Right lobe of liver (tissue), 6 donors: Measurements from ENCODE around the gene SLC15A4. TPM values are rescaled to one million over a fixed set of nuclear protein-coding genes. Genes with fewer than 3 reads are reported as not detected.
A peak's percentile ranks its signal among the peaks of the same experiment; 100 is the strongest.
"Not testable (repeated sequence)": the region's sequence is repeated elsewhere in the genome, so short reads cannot be mapped to it uniquely, and the experiment has no call there.

Source experiments
- ATAC-seq, 4 donors: fragments of 200-7000 bp; cut with Tn5 transposase; one replicate each; pipeline ENCODE4 v1.9.1; 2020; ENCODE audit warnings: mild to moderate bottlenecking in 4 of 4, moderate library complexity in 4 of 4
- DNase-seq, 3 donors: peaks; one replicate each; pipeline ENCODE4 v3.0.0-alpha.2; 2020
- H3K27ac ChIP-seq, 3 donors: fragments of 200-600 bp; one replicate each; pipeline ENCODE4 v1.8.0; 2022
- H3K27me3 ChIP-seq, 2 donors: fragments of 200-600 bp; one replicate each; pipeline ENCODE4 v1.8.0; 2022
- H3K36me3 ChIP-seq, 4 donors: fragments of 200-600 bp; sonication (generic) in 1 of 4; one replicate each; pipeline versions ENCODE4 v1.5.1 to v1.8.0; 2017 to 2022; ENCODE audit warnings: control low read depth in 1 of 4
- H3K4me1 ChIP-seq, 4 donors: fragments of 200-600 bp; sonication (generic) in 1 of 4; one replicate each; pipeline versions ENCODE4 v1.5.1 to v1.8.0; 2017 to 2022; ENCODE audit warnings: control low read depth in 1 of 4
- H3K4me3 ChIP-seq, 3 donors: fragments of 200-600 bp; one replicate each; pipeline ENCODE4 v1.8.0; 2022
- H3K9me3 ChIP-seq, 4 donors: fragments of 200-600 bp; sonication (generic) in 1 of 4; one replicate each; pipeline versions ENCODE4 v1.5.1 to v1.8.0; 2017 to 2022; ENCODE audit warnings: control low read depth in 1 of 4
- CTCF ChIP-seq, 4 donors: fragments of 200-600 bp in 3 of 4; fragments of 450-650 bp in 1 of 4; IDR thresholded peaks; one replicate each; pipeline versions ENCODE4 v1.5.1 to v1.8.0; 2016 to 2022; ENCODE audit warnings: antibody characterized with exemption in 4 of 4, mild to moderate bottlenecking in 2 of 4
- POLR2A ChIP-seq: fragments of 450-650 bp; IDR thresholded peaks from one replicate; pipeline ENCODE4 v1.6.1; 2017; ENCODE audit warnings: antibody characterized with exemption, mild to moderate bottlenecking
- WGBS: methylation state at CpG from one replicate; pipeline ENCODE4 v1.1.6; 2018; ENCODE audit warnings: low coverage, low lambda C conversion rate; ENCODE audit not compliant: insufficient coverage; ENCODE audit errors: missing lambda C conversion rate; 5-methylcytosine and 5-hydroxymethylcytosine counted together
- intact Hi-C, 2 donors: fragments of 100-400 bp; cut with DNase I; formaldehyde crosslinking; loops; one replicate each; pipeline versions ENCODE4 v1.11.2 to v1.14.1; 2022
- total RNA-seq, 6 experiments: library from RNA; depleted of rRNA in 2 of 6; stranded (reverse); fragments of >200 nt in 2 of 6; fragmentation: NEBNext Ultra II Directional in 3 of 6; extraction: Animal tissue kit (Norgen Biotek cat#: 25700) in 3 of 6; gene quantifications; one replicate each; pipeline versions ENCODE4 v1.1.0 to v1.2.4, GENCODE V29; 2016 to 2023
- donor health status: DM: no; HTN: yes; CAD: no.
- donor health status: DM: no; HTN: no; CAD: no.
- donor health status: DM: no; HTN: no; CAD: no.
- donor health status: DM: no; HTN: yes; CAD: no.
- donor health status: DM: no; HTN: yes; CAD: no.

SLC15A4 gene
- total RNA-seq, 6 experiments from 2014 or later, result 10.7 to 49.2 (median 25.5) TPM

GRCh38 chr12:128840862-128841468 lies 17.2 kb upstream of the SLC15A4 start:
- H3K36me3 ChIP-seq, result no peaks in the 10 kb centered on the region
- 52% methylated on average over 8 of the region's 8 CpGs for whole genome bisulfite sequencing
- DNase-seq, result no peak
- H3K9me3 ChIP-seq, result no peaks in the 10 kb centered on the region
- H3K27ac ChIP-seq, result no peak overlapping the region
- H3K27me3 ChIP-seq, result no peaks in the 10 kb centered on the region
- no peaks in the 10 kb centered on the region for H3K4me1 ChIP-seq
- intact Hi-C loops, result no loop called here
- ATAC-seq, result peak; percentile 25 to 63 (median 38)
- no peak for TF ChIP-seq CTCF (IDR thresholded peaks at IDR 0.05)
- TF ChIP-seq POLR2A, result no peak
- H3K4me3 ChIP-seq, result no peak overlapping the region

- H3K27me3 ChIP-seq, H3K4me3 ChIP-seq, H3K27ac ChIP-seq, intact Hi-C loops, ATAC-seq, H3K4me1 ChIP-seq, H3K9me3 ChIP-seq, DNase-seq, H3K36me3 ChIP-seq: not testable (repeated sequence)
- 79% methylated on average over 12 of the region's 12 CpGs for WGBS
Observed at GRCh38 chr12:128839885-128840284, 16.1 kb upstream of the SLC15A4 start.

DNA sequence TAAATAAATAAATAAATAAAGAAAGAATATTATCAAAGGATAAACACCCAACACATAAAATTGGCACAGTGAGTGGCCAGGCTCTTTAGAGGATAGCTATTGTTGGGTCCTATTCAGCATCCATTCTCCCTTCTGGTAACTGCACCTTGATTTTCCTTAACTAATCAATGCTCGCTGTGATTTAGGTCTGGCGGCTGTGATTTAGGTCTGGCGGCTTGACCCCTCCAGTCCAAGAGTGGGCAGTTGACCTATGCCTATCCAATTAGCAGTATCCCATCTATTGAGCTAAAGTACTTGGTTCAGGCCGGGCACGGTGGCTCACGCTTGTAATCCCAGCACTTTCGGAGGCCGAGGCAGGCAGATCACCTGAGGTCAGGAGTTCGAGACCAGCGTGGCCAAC lies 9.7 kb upstream of the SLC15A4 start:
- 96% methylated on average over 7 of the region's 10 CpGs for WGBS
- Histone ChIP-seq H3K4me3 (no peak overlapping the region), H3K4me1 (no peaks in the 10 kb centered on the region), H3K9me3 (no peaks in the 10 kb centered on the region), H3K36me3 (no peaks in the 10 kb centered on the region), H3K27ac (no peak overlapping the region), H3K27me3 (no peaks in the 10 kb centered on the region)
- no peak for TF ChIP-seq CTCF (IDR thresholded peaks at IDR 0.05)
- intact Hi-C loops, result no loop called here
- DNase-seq (no peak), ATAC-seq (no peak)

GRCh38 chr12:128830505-128830893 lies 6.7 kb upstream of the SLC15A4 start:
- Histone ChIP-seq H3K27me3 (no peaks in the 10 kb centered on the region), H3K4me1 (no peaks in the 10 kb centered on the region), H3K27ac (no peak overlapping the region), H3K36me3 (no peaks in the 10 kb centered on the region), H3K9me3 (no peaks in the 10 kb centered on the region), H3K4me3 (no peak overlapping the region)
- intact Hi-C loops, result no loop called here
- no peak for TF ChIP-seq POLR2A
- ATAC-seq (peak in 2 of 4 donors; percentile 46 to 50), DNase-seq (peak in 1 of 3 donors; percentile 19)
- 61% methylated on average over 7 of the region's 7 CpGs for WGBS

DNA sequence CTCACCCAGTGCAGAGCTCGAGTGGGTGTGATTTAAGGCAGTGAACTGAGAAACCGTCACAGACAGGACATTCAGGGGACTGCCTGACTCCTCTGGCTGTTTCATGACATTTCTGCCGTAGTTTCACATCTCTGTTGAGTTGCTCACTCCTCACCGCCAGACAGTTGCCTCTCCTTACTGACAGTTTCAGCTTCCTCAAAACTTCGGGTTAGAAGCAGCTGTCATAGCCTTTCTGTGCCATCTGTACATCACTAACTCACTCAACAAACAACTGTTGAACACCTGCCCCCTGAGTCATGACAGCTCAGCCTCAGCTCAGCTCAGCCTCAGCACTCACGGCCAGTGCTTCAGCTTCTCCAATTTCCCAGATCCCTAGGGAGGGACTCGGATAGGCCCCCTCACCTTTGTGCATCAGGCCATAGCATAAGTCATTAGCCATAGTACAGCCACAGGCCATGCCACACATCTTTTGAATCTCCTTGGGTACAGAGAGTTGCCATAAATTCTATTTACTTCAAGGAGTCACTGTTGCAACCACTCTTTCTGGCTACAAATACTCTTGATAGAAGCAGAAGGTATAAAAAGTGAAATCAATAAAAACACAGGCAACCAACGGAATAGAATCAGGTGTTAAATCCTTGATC lies 6.2 kb upstream of the SLC15A4 start:
- intact Hi-C loops, result no loop called here
- no peaks in the 10 kb centered on the region for H3K36me3 ChIP-seq
- H3K27me3 ChIP-seq, result no peaks in the 10 kb centered on the region
- TF ChIP-seq POLR2A (no peak), CTCF (IDR thresholded peaks at IDR 0.05) (no peak)
- DNase-seq (peak in 1 of 3 donors; percentile 42), ATAC-seq (peak; percentile 52 to 81 (median 64))
- no peak overlapping the region for H3K4me3 ChIP-seq
- no peaks in the 10 kb centered on the region for H3K4me1 ChIP-seq
- H3K9me3 ChIP-seq, result no peaks in the 10 kb centered on the region
- WGBS, result 43% methylated on average over 5 of the region's 8 CpGs
- no peak overlapping the region for H3K27ac ChIP-seq
